ENCODE results near the gene GPR107. TPM values are rescaled to one million over a fixed set of nuclear protein-coding genes. Genes with fewer than 3 reads are reported as not detected.

Gene GPR107
- total RNA-seq, 4 donors from 2014 or later: 28.1 to 34.5 (median 32.9) TPM

DNA sequence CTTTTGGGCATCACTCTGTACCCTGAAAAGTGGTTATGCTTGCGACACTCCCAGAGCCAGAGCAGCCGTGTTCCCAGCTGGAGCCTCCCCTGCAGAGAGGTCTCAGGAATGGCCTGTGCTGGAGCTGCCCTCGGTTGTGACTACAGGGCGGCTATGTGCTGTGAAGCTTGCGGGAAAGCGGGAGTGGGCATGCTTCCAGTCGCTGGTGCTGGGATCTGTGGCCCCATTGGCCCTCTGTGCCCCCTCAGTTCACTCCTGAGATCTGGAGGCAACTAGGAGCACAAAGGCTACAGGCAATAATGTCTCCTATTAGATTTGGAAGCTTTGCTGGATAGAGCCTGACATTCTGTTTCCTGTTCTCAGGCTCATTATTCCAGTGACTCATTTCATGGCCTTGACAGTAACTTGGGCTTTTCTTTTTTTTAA lies 56.9 kb downstream of the GPR107 start:
- intact Hi-C loops (cut with DNase I; ENCODE audit: low total_unique reads): no loop called here
- H3K4me3 ChIP-seq (ENCODE audit: low read depth, poor library complexity, severe bottlenecking): no peak overlapping the region
- 75 to 87% methylated on average over 7 of the region's 7 CpGs for WGBS, 2 donors
- no peak for DNase-seq (ENCODE audit: low spot score in 2 of 2)
- TF ChIP-seq POLR2A (IDR thresholded peaks at IDR 0.05): no peak
- TF ChIP-seq, protein P1, sequence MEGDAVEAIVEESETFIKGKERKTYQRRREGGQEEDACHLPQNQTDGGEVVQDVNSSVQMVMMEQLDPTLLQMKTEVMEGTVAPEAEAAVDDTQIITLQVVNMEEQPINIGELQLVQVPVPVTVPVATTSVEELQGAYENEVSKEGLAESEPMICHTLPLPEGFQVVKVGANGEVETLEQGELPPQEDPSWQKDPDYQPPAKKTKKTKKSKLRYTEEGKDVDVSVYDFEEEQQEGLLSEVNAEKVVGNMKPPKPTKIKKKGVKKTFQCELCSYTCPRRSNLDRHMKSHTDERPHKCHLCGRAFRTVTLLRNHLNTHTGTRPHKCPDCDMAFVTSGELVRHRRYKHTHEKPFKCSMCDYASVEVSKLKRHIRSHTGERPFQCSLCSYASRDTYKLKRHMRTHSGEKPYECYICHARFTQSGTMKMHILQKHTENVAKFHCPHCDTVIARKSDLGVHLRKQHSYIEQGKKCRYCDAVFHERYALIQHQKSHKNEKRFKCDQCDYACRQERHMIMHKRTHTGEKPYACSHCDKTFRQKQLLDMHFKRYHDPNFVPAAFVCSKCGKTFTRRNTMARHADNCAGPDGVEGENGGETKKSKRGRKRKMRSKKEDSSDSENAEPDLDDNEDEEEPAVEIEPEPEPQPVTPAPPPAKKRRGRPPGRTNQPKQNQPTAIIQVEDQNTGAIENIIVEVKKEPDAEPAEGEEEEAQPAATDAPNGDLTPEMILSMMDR (IDR thresholded peaks at IDR 0.05): no peak

DNA sequence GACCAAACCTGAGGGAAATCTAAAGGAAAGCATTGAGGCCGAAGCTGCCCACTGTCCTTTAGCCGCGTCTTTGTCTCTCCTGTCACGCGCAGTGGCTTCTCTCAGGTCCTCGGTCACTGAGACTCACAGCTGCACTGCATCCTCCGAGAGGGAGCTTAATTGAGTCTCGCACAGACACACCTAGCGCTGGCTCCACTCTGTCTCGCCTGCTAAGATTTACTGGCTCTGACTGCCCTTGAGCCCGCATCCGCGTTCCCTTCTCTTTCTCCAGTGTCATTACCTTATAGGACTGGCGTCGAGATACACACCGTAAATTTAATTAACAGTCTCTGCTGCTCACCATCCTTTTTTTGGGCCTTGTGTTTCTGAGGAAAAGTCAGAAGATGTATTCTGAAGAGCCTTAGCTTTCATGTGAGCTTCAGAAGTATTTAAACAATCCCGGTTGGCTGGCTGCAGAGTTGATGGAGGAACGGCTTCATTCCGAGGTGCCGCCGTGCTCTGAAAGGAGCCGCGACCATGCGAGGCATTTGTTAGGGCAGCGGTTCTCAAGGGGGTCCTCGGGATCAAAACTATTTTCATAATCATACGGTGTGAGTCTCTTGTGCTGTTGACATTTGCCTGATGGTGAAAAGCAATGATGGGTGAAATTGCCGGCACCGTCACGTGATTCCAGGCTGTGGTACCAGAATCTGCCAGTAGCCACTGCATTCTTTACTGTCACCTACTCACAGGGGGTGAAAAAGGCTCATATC lies 58.3 kb downstream of the GPR107 start:
- intact Hi-C loops (cut with DNase I; ENCODE audit: low total_unique reads): no loop called here
- H3K4me3 ChIP-seq (ENCODE audit: low read depth, poor library complexity, severe bottlenecking): no peak overlapping the region
- 88 to 90% methylated on average over 30 of the region's 30 CpGs for WGBS, 2 donors
- DNase-seq (ENCODE audit: low spot score in 2 of 2): no peak
- no peak for TF ChIP-seq POLR2A (IDR thresholded peaks at IDR 0.05)
- TF ChIP-seq, protein P1 (IDR thresholded peaks at IDR 0.05): no peak

- H3K4me3 ChIP-seq (ENCODE audit: low read depth, poor library complexity, severe bottlenecking): no peak overlapping the region
- TF ChIP-seq, protein P1 (IDR thresholded peaks at IDR 0.05): no peak
- TF ChIP-seq POLR2A (IDR thresholded peaks at IDR 0.05): no peak
- intact Hi-C loops (cut with DNase I; ENCODE audit: low total_unique reads): no loop called here
- 61 to 63% methylated on average over 3 of the region's 3 CpGs for WGBS, 2 donors
- DNase-seq (ENCODE audit: low spot score in 2 of 2): no peak
Measured at GRCh38 chr9:130112538-130113151, 58.9 kb downstream of the GPR107 start.

DNA sequence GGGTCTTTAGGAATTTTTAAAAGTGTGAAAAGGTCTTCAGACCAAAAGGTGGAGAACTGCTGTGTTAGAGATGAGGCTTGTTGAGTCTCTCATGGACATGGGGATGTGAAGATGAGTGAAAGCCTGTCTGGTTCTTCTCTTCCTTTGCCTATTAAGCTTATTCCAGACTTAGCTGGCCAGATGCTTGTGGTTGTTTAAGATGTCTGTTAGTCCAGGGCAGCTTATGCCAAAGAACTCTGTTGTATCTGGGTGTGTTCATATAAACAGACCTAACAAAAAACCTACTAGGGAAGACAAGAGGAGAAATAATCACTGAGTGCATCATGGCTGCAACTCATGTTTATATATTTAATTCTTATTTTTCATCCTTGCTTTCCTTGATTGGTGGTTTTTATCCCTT lies 61.0 kb downstream of the GPR107 start:
- TF ChIP-seq POLR2A (IDR thresholded peaks at IDR 0.05): no peak
- TF ChIP-seq, protein P1 (IDR thresholded peaks at IDR 0.05): no peak
- H3K4me3 ChIP-seq (ENCODE audit: low read depth, poor library complexity, severe bottlenecking): no peak overlapping the region
- no peak for DNase-seq (ENCODE audit: low spot score in 2 of 2)
- intact Hi-C loops (cut with DNase I; ENCODE audit: low total_unique reads): no loop called here

- H3K4me3 ChIP-seq (ENCODE audit: low read depth, poor library complexity, severe bottlenecking): no peak overlapping the region
- no peak for TF ChIP-seq POLR2A (IDR thresholded peaks at IDR 0.05)
- TF ChIP-seq, protein P1 (IDR thresholded peaks at IDR 0.05): no peak
- intact Hi-C loops (cut with DNase I; ENCODE audit: low total_unique reads): no loop called here
- 98 to 99% methylated on average over 9 of the region's 9 CpGs for WGBS, 2 donors
- no peak for DNase-seq (ENCODE audit: low spot score in 2 of 2)
Measured at GRCh38 chr9:130116346-130116745, 62.6 kb downstream of the GPR107 start.

All from lower leg skin (tissue), 4 donors.